HT-29 (cell line): ENCODE measurements around the gene GAB1. TPM values are rescaled to one million over a fixed set of nuclear protein-coding genes. Genes with fewer than 3 reads are reported as not detected.
A peak's percentile ranks its signal among the peaks of the same experiment; 100 is the strongest.

Experiments
- DNase-seq: peaks from one replicate; pipeline ENCODE4 v3.0.0-alpha.2; 2015; ENCODE audit warnings: low spot score
- total RNA-seq: library from RNA; depleted of rRNA; stranded (reverse); fragments of >200 nt; shearing (Covaris generic); gene quantifications from 2 replicates; pipeline ENCODE4 v1.2.3, GENCODE V29; 2014

GAB1 gene
- total RNA-seq, 1 experiment from 2014 or later: 8.7 TPM

DNA sequence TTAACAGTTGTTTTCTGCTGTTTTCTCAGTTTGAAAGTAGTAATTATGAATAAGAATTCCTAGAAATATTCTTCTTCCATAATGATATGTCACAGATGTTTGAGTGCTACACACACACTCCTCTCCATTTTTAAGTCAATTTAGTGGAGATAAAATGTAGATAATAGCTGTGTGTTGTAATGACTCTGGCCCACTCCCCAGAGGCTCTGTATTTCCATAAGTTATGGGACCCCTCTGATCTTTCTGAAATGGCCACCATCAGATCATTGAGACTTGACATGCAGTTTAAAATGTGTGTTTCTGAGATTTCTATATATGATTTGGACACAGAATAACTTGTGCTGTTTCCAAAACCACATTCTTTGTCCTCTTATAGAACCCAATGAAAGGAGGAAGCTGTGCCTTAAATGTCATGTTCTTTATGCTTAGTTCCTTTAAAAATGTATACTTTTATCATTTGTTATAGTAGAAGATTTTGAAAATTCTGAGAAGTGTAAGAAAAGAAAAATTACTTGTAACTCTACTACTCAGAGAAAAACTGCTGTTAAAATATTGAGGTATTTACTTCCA lies 46.4 kb downstream of the GAB1 start:
- no peak for DNase-seq

DNA sequence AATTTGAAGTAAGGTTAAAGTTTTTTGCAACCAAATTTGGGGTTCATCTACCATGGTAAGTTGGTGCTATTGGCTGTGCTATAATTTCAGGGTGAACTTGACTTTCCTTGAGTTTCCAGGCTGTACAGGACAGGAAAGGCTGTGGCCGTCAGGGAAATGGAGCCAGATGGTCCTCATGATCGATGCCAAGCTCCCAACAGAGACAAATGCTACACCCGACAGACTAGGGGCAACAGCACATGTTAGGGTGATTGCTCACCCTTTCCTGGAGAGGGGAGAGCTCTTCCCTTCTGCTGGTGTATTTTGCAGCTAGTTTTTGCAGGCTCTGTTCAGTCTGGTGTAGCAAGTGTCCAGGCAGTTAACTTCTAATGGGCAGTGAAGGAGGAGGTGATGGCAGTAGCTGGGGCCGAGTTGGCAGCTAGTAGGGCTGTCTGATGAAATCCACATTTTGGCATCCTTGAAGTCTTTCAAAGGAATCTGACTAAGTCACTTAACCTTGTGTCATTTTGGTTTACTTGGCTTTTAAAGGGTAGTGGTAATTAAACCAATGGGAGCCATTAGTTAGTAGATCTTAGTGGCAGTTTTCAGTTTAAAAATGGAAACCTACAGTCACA lies 47.8 kb downstream of the GAB1 start:
- no peak for DNase-seq

DNA sequence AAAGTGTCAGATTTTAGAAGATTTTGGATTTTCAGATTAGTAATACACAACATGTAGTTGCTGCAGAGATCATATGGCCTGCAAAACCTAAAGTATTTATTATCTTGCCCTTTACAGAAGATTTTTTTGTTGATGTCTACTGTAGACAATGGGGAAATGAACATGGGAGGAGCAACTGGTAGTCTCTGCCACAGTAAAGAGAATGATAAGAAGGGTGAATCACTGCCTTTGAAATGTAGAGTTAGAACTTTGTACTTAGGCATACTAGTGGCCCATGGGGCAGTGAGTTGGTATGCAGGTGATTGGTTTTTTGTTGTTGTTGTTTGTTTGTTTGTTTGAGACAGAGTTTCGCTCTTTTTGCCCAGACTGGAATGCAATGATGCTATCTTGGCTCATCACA lies 50.1 kb downstream of the GAB1 start:
- DNase-seq: peak; percentile 27

DNA sequence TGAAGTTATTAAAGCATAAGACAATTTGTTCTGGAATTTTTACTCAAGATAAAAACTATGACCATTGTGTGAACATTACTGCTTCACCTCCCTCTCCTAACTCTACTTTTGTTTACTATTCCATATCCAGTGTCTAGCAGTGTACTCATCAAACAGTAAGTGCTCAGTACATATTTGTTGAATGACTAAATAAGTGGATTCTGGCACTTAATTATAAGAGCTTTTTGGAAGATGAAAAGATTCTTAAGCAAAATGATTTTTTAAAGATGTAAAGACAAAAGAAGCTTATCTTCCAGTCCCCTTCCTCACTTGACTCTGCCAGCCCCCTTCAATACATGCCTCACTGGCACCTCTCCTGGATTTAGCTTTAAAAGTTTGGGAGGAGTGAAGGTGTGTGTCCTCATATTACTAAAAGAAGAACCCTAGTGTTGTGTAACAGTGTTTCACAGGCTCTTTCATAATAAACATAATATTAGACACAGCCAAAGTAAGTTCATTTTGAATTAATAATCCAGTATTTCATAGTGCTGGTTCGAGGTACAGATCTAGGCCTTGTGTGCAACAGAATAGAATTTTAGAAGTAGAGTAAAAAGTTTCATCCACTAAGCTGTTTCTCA lies 53.0 kb downstream of the GAB1 start:
- no peak for DNase-seq

DNA sequence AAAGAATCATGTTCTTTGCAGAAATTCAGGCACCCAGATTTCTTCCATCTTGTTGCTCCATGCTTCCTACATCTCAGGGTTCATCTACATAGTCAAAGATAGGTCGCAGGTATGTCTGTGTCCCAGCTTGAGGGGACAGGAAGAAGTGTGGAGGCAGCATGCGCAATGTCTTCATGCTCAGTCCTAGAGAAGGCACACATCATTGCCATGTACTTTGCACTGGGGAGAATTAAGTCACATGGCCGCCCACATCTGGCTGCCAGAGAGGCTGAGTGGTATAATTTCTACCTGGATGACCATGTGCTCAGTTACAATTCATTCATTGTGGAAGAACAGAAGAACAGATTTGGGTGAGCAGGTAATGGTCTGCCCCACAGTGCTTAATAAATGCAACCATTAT lies 54.1 kb downstream of the GAB1 start:
- DNase-seq: no peak

DNA sequence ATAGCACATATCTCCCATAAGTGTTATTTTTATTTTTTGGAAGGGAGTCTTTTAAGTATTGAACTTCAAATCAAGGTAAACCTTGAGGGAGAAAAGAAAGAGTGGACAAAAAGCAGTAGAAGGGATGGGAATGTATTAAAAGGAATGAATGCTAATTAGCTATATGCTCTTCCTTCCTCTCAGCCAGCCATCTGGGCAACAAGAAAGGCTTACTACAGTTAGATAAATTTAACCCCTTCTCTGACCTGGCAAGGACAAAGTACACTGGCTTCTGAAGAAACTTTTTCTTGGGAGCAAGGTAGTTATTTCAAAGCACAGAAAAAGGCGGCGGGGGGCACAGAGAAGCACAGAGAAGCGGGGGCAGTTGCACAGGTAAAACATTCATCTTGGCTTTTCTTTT lies 54.6 kb downstream of the GAB1 start:
- DNase-seq: no peak

DNA sequence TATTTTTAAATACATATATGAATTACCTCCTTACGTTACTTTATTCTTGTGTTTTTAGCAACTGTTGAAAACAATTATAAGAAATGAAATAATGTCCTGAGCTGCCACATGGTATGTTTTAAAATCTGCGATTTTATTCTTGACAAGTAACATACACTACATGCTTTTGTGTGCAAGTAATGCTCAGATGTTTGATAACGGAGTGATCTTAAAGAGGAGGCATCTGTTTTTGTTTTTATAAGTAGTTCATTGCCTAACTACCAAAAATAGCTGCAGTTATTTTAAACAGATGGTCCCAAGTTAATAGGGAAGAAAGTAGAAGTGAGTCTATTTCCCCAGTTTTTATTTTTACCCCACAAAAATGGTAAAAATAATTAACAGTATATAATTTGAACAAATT lies 55.2 kb downstream of the GAB1 start:
- DNase-seq: no peak

DNA sequence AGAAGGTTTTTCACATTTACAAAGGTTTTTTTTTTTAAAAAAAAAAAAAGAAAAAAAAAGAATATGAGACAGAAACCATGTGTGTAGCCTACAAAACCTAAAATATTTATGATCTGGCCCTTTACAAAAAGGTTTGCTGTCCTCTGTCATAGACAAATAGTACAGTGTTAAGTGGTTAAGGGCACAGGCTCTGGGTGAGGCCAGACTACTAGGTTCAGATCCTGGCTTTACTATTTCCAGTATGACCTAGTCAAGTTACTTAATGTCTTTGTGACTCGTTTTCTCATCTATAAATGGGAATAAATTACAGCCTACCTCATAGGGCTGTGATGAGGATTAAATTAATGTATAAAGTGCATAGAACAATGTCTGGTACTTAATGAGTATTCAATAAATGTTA lies 56.5 kb downstream of the GAB1 start:
- DNase-seq: no peak

DNA sequence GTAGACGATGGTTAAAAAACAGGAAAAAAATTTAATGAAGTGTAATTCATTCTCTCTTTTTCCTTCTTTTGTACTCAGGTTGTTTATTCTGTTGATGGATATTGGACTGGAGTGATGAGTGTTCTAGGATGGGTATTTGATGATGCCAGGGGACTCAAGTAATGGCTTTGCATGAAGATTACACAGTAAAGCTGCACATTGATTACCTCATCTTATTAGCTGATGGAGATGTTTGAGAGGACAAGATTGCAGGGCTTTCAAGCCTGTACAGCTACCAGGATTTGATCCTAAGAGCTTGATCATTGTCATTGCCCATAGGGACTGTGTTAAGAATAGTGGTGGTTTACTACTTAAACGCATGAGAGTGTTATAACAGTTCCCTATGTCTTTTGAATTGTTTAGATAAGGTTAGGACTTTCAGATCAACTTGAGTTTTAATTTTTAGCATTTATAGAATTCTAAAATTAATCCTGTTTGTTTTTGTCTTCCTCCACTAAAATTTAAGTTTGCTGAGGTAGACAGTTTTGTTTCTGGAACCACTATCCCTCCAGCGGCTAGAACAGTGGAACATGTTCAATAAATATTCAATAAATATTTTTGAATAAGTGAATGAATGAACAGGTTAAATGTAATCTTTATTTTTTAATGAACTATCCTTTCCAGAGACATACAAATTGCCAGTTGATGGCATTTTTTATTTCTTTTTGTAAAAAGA lies 58.2 kb downstream of the GAB1 start:
- no peak for DNase-seq

DNA sequence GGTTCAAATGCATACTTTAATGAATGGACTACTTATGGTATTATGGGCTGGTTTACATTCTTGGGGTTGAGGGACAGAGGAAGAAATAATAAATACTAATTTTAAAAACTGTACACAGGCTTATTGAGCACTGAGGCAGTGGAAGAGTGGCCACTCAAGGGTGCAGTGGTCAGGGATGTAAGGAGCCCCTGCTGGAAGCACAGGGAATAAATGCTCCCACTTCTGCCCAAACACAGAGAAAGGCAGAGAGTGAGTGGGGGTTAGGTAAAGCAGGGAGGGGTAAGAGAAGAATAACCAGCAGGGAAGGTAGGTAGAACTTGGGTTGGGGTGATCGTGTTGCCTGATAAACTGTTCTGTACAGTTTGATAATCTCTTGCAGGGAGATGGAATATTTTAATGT lies 60.0 kb downstream of the GAB1 start:
- no peak for DNase-seq

DNA sequence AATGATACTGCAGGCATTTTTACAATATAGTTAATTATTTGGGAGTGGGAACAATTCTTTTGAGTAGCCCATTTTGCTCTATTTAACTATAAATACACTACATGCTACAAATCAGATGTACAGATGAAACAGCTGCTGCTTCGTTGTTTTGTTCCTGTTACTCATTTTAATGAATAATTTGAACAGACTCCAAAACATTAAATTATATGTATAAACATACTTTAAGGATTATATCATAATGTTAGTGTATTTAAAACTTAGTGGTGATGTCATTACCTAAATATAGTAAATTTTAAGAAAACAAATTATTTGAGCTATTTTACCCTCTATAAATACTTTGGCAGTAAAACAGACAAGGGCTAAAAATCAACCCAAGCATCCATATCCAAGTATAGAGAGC lies 60.7 kb downstream of the GAB1 start:
- no peak for DNase-seq

DNA sequence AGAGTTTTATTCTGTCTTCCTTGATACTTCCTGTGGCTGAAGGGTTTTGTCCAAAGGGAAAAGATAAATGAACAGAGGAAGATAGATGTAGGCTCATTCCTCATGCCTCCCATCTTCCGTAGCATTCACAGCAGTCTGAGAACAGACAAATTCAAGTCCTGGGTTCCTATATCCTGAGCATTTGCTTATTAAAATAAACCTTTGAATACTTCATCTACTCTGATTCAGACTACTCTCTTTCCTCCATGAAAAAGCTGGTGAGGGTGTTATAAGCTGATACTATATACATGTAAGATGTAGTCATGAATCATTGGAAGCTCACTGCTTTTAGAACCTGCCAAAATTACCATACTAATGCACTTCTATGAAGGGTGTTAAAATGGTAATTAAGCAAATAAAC lies 61.2 kb downstream of the GAB1 start:
- DNase-seq: no peak

DNA sequence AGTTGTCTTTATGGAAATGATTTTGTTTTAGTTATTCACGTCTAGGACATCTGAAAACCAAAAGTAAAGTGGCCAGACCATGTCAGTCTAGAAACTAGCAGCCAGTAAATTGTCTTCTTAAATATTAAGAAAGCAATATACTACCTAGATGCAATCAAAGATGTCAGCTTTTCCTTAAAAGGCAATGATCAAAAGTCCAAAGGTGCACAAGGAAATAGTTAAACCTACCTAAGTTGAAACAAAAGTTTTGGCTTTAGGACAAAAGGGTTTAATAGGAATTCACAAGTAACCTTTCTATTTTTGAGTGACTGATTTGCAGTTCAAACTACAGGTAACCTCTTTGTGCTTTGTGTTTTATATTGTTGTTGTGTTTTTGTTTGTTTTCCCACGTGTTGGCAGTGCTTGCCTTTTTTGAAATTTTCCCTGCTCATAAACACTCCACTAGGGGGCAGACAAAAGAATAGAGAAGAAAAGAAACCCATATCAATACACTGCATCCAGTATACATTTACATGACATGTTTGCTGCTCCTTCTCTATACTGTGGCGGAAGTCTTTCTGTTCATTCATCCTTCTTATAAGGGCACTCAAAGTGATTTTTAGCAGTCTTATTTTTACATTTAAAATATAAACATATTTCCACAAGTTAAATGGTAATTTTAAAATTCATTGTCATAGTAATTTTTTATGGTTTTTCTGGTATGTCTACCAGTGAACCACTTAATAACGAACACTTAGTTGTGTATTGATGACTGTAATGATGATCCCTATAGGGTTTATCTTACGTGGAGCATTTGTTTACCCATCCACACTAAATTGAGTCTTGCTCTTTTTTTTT lies 62.7 kb downstream of the GAB1 start:
- DNase-seq: peak; percentile 78

DNA sequence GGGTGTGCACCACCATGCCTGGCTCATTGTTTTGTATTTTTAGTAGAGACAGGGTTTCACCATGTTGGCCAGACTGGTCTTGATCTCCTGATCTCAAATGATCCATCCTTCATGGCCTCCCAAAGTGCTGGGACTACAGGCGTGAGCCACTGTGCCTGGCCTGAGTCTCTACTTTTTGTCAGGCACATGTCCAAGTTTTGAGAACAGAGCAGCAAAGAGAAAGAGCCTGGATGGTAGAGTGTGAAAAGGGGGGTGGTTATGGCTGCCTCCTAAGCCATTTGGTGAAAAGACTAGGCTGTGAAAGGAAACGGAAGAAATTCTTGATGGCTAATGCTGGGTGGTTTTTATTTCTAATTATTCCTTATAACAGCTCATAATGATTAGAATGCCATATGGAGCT lies 63.4 kb downstream of the GAB1 start:
- no peak for DNase-seq

DNA sequence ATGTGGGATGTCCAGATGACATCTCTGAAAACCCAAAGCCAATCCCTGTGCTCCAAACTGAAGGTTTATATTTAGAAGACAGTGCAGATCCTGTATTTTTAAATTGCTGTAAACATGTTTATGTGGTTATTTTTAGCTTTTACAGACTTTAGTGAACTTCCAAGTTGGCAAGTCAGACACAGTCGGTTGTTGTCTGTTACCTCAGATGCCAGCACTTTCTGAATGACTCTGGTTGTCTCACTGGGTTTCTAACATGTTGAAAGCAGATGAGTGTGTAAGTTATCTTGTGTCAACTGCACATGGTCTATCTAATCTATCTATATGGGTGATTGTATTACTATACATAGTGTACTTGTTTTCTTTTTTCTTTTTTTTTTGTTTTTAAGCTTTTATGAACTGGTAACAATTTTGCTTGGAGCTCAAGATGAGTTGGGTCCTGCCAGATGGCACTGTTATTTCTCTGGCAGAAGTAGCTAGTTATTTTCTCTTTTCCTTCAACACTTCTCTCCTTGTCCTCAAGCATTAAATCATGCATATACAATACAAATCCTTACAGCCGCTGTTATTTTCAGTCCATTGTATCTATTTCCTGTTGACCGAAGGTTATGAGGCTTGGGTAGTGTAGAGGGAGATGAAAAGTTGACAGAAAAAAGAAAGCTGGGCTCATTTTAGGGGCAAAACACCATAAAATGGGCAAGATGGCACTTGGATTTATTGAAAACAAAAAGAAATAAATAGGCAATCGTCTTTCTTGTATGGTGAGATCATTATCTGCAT lies 66.3 kb downstream of the GAB1 start:
- no peak for DNase-seq

DNA sequence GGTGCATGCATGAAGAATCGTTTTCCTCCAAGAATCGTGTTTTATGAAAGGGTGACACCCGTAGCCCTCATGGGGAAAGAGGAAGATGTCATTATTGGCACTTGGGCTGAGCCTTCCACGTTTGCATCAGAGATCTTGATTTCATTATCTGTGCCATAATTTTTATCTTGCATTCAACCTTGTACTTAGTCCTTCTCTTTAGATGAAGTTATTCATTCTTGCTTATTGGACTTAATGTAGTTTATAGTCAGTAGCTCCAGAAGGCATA lies 66.8 kb downstream of the GAB1 start:
- DNase-seq: no peak

DNA sequence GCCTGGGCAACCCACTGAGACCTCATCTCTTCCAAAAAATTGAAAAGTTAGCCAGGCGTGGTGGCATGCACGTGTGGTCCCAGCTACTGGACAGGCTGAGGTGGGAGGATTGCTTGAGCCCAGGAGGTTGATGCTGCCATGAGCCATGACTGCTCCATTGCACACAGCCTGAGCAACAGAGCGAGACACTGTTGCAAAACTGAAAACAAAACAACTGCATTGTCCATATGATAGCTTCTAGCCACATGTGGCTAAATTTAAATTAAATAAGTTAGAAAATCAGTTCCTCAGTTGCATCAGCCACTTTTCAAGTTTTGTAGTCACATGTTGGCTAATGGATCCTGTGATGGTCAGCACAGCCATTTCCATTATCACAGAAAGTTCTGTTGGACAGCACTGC lies 67.9 kb downstream of the GAB1 start:
- DNase-seq: no peak

DNA sequence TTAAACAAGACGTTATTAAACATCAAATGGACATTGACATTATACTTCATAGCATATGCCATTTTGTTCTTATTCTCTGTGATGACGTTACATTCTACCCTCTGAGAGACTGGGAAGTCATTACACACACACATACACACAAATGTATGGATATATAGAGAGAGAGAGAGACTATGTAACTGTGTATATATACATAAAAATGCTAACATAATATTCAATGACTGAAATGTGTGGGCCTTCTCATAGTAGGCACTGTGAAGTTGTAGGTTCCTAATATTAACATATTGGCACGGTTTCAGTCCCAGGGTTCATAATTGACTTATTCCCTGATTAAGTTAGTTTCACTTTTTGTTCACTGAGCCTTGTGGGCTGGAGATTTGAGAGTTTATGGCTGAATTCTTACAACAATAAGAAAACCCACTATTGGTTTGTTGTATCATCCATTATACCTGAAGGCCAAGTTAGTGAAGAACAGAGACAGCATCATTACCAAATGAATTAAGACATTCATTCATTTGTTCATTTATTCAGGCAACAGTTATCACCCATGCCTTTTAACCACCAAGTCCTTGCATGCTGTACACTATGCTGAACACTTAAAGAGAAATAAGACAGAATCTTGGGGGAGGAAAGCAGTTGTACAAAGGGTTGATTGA lies 68.5 kb downstream of the GAB1 start:
- no peak for DNase-seq

DNA sequence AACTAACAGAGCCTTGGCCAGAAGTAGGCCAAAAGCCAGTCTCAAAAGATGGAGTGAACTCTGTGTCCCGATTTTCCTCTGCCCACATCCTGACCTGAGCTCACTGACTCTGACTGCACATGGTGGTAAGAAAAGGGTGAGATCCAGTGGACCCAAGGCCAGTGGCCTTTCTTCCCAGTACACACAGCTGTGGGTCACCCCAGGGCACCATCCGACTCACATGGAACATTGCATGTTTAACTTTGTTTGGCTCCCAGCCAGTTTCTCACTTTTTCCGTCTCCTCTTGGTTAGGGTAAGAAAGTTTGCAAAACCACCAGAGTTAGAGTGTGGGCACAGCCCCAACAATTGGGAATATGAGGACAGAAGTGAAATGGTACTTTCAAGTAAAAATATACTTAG lies 69.8 kb downstream of the GAB1 start:
- no peak for DNase-seq

DNA sequence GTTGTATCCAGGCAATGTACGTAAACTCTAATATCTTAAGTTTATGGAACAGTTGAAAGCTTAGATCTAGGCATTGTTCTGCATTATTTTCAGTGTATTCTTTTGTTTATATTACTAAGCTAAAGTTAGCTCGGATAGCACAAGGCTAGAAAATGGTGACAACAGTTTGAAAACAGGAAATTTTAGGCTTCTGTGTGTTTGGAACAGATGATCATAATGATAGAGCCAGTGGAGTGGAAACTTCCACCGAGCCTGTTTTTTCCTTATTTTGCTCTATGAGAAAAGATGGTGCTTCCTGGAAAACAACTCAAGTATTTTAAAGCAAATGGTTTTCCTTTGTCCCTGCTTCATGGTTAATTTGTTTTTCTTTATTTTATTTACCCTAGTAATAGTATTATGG lies 70.8 kb downstream of the GAB1 start:
- DNase-seq: no peak

DNA sequence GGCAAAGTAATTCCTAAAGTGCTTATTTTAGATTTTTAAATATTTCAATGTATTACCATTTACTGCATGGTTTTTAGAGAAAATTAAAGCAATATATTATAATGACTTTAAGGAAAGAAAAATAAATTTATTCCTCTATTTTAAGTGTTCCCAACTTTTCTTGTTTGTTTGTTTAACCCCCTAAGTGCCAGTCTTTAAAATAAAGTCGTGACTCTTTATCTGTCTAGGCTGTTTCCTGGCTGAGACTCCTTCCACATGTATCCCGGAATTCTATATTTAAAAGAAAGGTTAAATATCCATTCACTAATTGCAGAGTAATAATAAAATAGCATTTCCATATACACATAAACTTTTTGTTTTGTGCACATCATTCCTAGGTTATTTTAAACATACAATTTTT lies 71.2 kb downstream of the GAB1 start:
- no peak for DNase-seq
